ENCODE measurements around the gene PSMD14.

DNA sequence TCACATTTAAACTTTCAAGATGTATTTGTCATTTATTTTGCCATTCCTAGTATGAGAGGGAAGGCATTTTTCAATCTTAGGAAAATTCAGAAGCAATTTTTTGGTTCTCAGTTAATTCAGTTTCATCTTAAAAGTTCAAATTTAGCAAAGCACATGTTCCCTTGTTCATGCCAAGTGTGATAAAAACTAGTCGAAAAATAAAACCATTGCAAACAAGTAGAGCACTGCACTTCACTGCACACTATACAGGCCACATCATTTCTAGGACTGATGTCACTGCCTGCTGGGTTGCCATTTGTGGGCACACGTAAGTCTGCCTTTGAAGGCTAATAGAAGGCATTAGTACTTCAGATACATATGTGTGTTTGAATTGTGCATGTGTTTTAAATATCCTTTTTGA, 122.2 kb downstream of the PSMD14 start:
- TF ChIP-seq EZH2 (IDR thresholded peaks at IDR 0.05; ENCODE audit: borderline replicate concordance) (no peak), EZH2phosphoT487 (IDR thresholded peaks at IDR 0.05; ENCODE audit: low read depth, severe bottlenecking, unreplicated experiment) (no peak)
- TF ChIP-seq, protein P1, sequence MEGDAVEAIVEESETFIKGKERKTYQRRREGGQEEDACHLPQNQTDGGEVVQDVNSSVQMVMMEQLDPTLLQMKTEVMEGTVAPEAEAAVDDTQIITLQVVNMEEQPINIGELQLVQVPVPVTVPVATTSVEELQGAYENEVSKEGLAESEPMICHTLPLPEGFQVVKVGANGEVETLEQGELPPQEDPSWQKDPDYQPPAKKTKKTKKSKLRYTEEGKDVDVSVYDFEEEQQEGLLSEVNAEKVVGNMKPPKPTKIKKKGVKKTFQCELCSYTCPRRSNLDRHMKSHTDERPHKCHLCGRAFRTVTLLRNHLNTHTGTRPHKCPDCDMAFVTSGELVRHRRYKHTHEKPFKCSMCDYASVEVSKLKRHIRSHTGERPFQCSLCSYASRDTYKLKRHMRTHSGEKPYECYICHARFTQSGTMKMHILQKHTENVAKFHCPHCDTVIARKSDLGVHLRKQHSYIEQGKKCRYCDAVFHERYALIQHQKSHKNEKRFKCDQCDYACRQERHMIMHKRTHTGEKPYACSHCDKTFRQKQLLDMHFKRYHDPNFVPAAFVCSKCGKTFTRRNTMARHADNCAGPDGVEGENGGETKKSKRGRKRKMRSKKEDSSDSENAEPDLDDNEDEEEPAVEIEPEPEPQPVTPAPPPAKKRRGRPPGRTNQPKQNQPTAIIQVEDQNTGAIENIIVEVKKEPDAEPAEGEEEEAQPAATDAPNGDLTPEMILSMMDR (IDR thresholded peaks at IDR 0.05; ENCODE audit: poor library complexity), result no peak
